K562 (cell line): ENCODE data around the gene SLC22A1. TPM values are rescaled to one million over a fixed set of nuclear protein-coding genes. Genes with fewer than 3 reads are reported as not detected.

Experiments used
- ATAC-seq: fragments of 200-7000 bp; cut with Tn5 transposase; 3 replicates; pipeline ENCODE4 v1.9.1; 2020; ENCODE audit warnings: moderate library complexity
- BruUV-seq: library from RNA; stranded (reverse); fragments of 400-500 nt; replicated peaks from 2 replicates; lab custom pipeline; 2021; lab: Mats Ljungman, UMichigan
- CTCF ChIA-PET: fragments of 300-600 bp; formaldehyde crosslinking; extraction: SDS; loops from one replicate; lab custom pipeline; 2021; ENCODE audit warnings: low intra/inter-chr PET ratio; lab: Yijun Ruan, JAX
- POLR2A ChIA-PET: fragments of 300-600, 350-650 bp; sonication (Branson Sonifier 250); formaldehyde crosslinking; extraction: SDS; loops from one replicate; lab custom pipeline; 2021; ENCODE audit warnings: antibody characterized with exemption, inconsistent platforms; lab: Yijun Ruan, JAX
- DNase-seq, 4 experiments: peaks; one replicate each; pipeline versions ENCODE4 v3.0.0 to v3.0.0-alpha.2; 2011 to 2018; ENCODE audit warnings: low spot score in 3 of 4, mixed read lengths in 3 of 4; ENCODE audit errors: extremely low read depth in 1 of 4
- FAIRE-seq: peaks from 2 replicates; lab custom pipeline; 2011; peaks lifted over from hg19 to GRCh38; lab: Jason Lieb, UNC
- H2AFZ ChIP-seq: 2 replicates; pipeline ENCODE4 v1.6.0; 2011; ENCODE audit warnings: low read depth, low read length, control low read depth, inconsistent platforms
- H3K27ac ChIP-seq: fragments of 200-600 bp; 3 replicates; pipeline ENCODE4 v1.8.0; 2011; ENCODE audit warnings: low read depth, mild to moderate bottlenecking, control low read depth, inconsistent platforms, low read length, moderate library complexity, mixed read lengths; ENCODE audit errors: extremely low read depth
- H3K27me3 ChIP-seq, 2 experiments: fragments of 300-600 bp in 1 of 2; 2 replicates in 1 of 2; 3 replicates in 1 of 2; pipeline versions ENCODE4 v1.6.0 to v1.8.0; 2011; ENCODE audit warnings: inconsistent platforms in 2 of 2, low read length in 2 of 2, mild to moderate bottlenecking in 1 of 2, mixed read lengths in 1 of 2, moderate library complexity in 1 of 2; ENCODE audit not compliant: control insufficient read depth in 2 of 2, insufficient read depth in 2 of 2
- H3K36me3 ChIP-seq: fragments of 300-600 bp; 3 replicates; pipeline ENCODE4 v1.8.0; 2011; ENCODE audit warnings: mild to moderate bottlenecking, low read length, inconsistent platforms; ENCODE audit not compliant: control insufficient read depth, insufficient read depth
- H3K4me1 ChIP-seq, 2 experiments: fragments of 200-600 bp in 1 of 2; replicated peaks in 1 of 2; 2 replicates in 1 of 2; 3 replicates in 1 of 2; pipeline versions ENCODE4 v1.5.1 to v1.8.0; 2011; ENCODE audit warnings: inconsistent platforms in 2 of 2, low read length in 2 of 2, mild to moderate bottlenecking in 1 of 2, mixed read lengths in 1 of 2, moderate library complexity in 1 of 2; ENCODE audit not compliant: control insufficient read depth in 2 of 2, insufficient read depth in 2 of 2
- H3K4me2 ChIP-seq: 2 replicates; pipeline ENCODE4 v1.6.1; 2011; ENCODE audit warnings: low read length, control low read depth, inconsistent platforms, mixed read lengths; ENCODE audit not compliant: insufficient read depth
- H3K4me3 ChIP-seq: fragments of 200-600 bp; sonication (generic), shearing (Covaris generic); 2 replicates; pipeline ENCODE4 v1.5.1; 2016; ENCODE audit warnings: control low read depth, inconsistent platforms
- H3K79me2 ChIP-seq: fragments of 200-600 bp; 3 replicates; pipeline ENCODE4 v1.8.0; 2011; ENCODE audit warnings: low read length, inconsistent platforms; ENCODE audit not compliant: control insufficient read depth, insufficient read depth
- H3K9ac ChIP-seq, 2 experiments: 2 replicates each; pipeline versions ENCODE4 v1.6.0 to v1.6.1; 2011; ENCODE audit warnings: low read depth in 2 of 2, low read length in 2 of 2, control low read depth in 1 of 2, inconsistent platforms in 1 of 2, mild to moderate bottlenecking in 1 of 2, mixed read lengths in 1 of 2; ENCODE audit not compliant: insufficient read depth in 1 of 2
- H3K9me1 ChIP-seq: one replicate; pipeline ENCODE4 v1.6.0; 2011; ENCODE audit warnings: inconsistent platforms, mild to moderate bottlenecking, low read length, moderate library complexity; ENCODE audit not compliant: control insufficient read depth, insufficient read depth
- H3K9me3 ChIP-seq: replicated peaks from 2 replicates; pipeline ENCODE4 v1.5.1; 2011; ENCODE audit warnings: low read depth, low read length, inconsistent platforms; ENCODE audit not compliant: control insufficient read depth, insufficient read depth
- H4K20me1 ChIP-seq: replicated peaks from 2 replicates; pipeline ENCODE4 v1.6.1; 2011; ENCODE audit warnings: low read length, inconsistent platforms, mixed read lengths; ENCODE audit not compliant: control insufficient read depth, insufficient read depth
- DIDO1 ChIP-seq: fragments of 450-650 bp; IDR thresholded peaks from 2 replicates; pipeline ENCODE4 v1.6.1; 2016; ENCODE audit warnings: low read depth, missing biosample characterization, missing genetic modification characterization
- MBD1 ChIP-seq: fragments of 250-450 bp; sonication (Bioruptor Pico); IDR thresholded peaks from 2 replicates; pipeline ENCODE4 v1.8.0; 2022; ENCODE audit warnings: inconsistent platforms
- PHF8 ChIP-seq: fragments of 200-600 bp; sonication (generic); IDR thresholded peaks from 2 replicates; pipeline ENCODE4 v1.6.1; 2012; ENCODE audit warnings: mixed run types, mild to moderate bottlenecking, inconsistent platforms, low read length, moderate library complexity, borderline replicate concordance
- STAT5A ChIP-seq: IDR thresholded peaks from 2 replicates; pipeline ENCODE4 v1.6.1; 2012; ENCODE audit warnings: low read length, inconsistent platforms, borderline replicate concordance
- ZNF121 ChIP-seq: sonication (generic); formaldehyde crosslinking; conservative IDR thresholded peaks from 2 replicates; pipeline ENCODE4 v1.8.0; 2022; ENCODE audit warnings: missing genetic modification reagents
- ZNF41 ChIP-seq: fragments of 250-450 bp; sonication (Bioruptor Pico); conservative IDR thresholded peaks from 2 replicates; pipeline ENCODE4 v1.4.0; 2020; ENCODE audit warnings: mild to moderate bottlenecking
- ZNF79 ChIP-seq: fragments of 250-450 bp; sonication (Bioruptor Pico); IDR thresholded peaks from 2 replicates; pipeline ENCODE4 v1.4.0; 2020; ENCODE audit warnings: low read depth, mild to moderate bottlenecking, moderate library complexity
- WGBS: fragments of 100-300 bp; shearing (Covaris generic); methylation state at CpG from one replicate; pipeline ENCODE4 v1.1.6; 2016; ENCODE audit warnings: low coverage, mixed read lengths; ENCODE audit not compliant: insufficient coverage; ENCODE audit errors: missing lambda C conversion rate; 5-methylcytosine and 5-hydroxymethylcytosine counted together
- in situ Hi-C: fragments of 300-500 bp; cut with MboI; formaldehyde crosslinking; loops from 4 replicates; pipeline ENCODE4 v1.15.0; 2018; ENCODE audit warnings: inconsistent platforms, mixed read lengths
- intact Hi-C: fragments of 100-400 bp; cut with micrococcal nuclease; formaldehyde crosslinking; loops from 2 replicates; pipeline ENCODE4 v1.14.2; 2022
- polyA plus RNA-seq, 8 experiments: library from polyadenylated mRNA; depleted of rRNA in 4 of 8; stranded (reverse) in 5 of 8; unstranded in 3 of 8; fragments of >200 nt; fragmentation: Nextera tagmentation in 2 of 8; fragmentation: Illumina TruSeq in 1 of 8; extraction: Ambion mirVana in 2 of 8; extraction: Trizol in 1 of 8; gene quantifications; 2 replicates each; pipeline versions ENCODE4 v1.2.1 to v1.2.3, GENCODE V29; 2011 to 2014; ENCODE audit warnings: inconsistent platforms in 1 of 8, missing spikeins in 1 of 8
- total RNA-seq, 7 experiments: library from RNA; depleted of rRNA in 6 of 7; stranded (reverse); fragments of >200 nt in 6 of 7; fragmentation: Illumina TruSeq in 2 of 7; extraction: Trizol in 2 of 7; gene quantifications; 2 replicates each; pipeline versions ENCODE4 v1.2.1 to v1.2.3, GENCODE V29; 2011 to 2021; ENCODE audit warnings: low replicate concordance in 1 of 7
- TF ChIP-seq, protein P1 (sequence below): fragments of 450-650 bp; formaldehyde crosslinking; IDR thresholded peaks from 2 replicates; pipeline ENCODE4 v1.4.0; 2020; ENCODE audit warnings: mild to moderate bottlenecking
- TF ChIP-seq, protein P2 (sequence below): fragments of 250-450 bp; sonication (Bioruptor Pico); IDR thresholded peaks from 2 replicates; pipeline ENCODE4 v1.5.0; 2021; ENCODE audit warnings: mild to moderate bottlenecking, moderate library complexity
- TF ChIP-seq, protein P3 (sequence below): sonication (generic); formaldehyde crosslinking; IDR thresholded peaks from 2 replicates; pipeline ENCODE4 v1.8.1; 2023; ENCODE audit warnings: missing genetic modification reagents, mild to moderate bottlenecking, borderline replicate concordance

Gene SLC22A1
- total and polyA plus RNA-seq, 9 of the 15 experiments (the other 6 are each of a cell fraction or from before 2014, with no cell fraction given): 0.11 to 0.60 (median 0.26) TPM; not detected in 4

DNA sequence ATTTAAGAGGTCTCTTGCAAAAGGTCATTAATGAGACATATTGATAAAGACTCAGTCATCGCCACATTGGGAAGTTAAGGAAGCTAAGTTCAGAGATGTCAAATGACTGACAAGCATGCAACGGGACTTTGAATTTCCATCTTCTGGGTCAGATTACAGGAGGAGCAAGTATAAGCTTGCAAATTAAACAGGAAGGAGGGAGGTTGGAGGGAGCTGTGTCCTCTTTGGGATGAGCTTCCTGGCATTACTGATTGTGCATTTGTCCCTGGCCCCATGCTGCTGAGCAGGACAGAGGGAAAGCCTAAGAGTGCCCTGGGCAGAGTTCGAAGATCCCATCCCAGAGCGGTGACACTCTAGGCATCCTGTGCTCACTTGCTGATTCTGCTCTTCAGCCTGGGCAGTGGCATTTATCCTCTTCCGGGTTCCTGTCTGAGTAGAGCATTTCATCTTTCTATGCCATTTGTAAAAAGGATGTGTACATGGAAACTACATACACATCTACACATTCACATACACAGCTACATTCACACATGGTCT is 40.5 kb downstream of the SLC22A1 start:
- ChIA-PET CTCF (interaction anchor here (0.6 to 0.7 kb wide), 2 partner anchors 897 to 1164 kb away, joined by 3 read pairs; no protein-coding TSS in a partner anchor), POLR2A (interaction anchor here (1.1 kb wide), 1 partner anchor 15 kb away, joined by 3 read pairs; no protein-coding TSS in a partner anchor)
- Histone ChIP-seq H4K20me1 (no peaks in the 10 kb centered on the region), H3K4me3 (no peak overlapping the region), H2AFZ (no peak overlapping the region), H3K4me2 (no peak overlapping the region), H3K79me2 (no peaks in the 10 kb centered on the region), H3K27me3 (peaks cover 9 to 40% of the 10 kb centered on the region in 2 experiments; a peak in 4 of 5 replicates), H3K4me1 (peaks cover 0 to 4% of the 10 kb centered on the region in 2 experiments; a peak in 2 of 5 replicates), H3K9ac (no peak overlapping the region), H3K36me3 (no peaks in the 10 kb centered on the region), H3K9me1 (no peaks in the 10 kb centered on the region), H3K9me3 (no peaks in the 10 kb centered on the region), H3K27ac (no peak overlapping the region)
- ATAC-seq (no peak), FAIRE-seq (no peak), DNase-seq (no peak)
- in situ Hi-C loops (no loop called here), intact Hi-C loops (no loop called here)
- whole genome bisulfite sequencing: 3% methylated on average over 5 of the region's 5 CpGs
- BruUV-seq: no TSS peak
- TF ChIP-seq, protein P1, sequence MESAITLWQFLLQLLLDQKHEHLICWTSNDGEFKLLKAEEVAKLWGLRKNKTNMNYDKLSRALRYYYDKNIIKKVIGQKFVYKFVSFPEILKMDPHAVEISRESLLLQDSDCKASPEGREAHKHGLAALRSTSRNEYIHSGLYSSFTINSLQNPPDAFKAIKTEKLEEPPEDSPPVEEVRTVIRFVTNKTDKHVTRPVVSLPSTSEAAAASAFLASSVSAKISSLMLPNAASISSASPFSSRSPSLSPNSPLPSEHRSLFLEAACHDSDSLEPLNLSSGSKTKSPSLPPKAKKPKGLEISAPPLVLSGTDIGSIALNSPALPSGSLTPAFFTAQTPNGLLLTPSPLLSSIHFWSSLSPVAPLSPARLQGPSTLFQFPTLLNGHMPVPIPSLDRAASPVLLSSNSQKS (CRISPR knock-in tag): no peak
- TF ChIP-seq ZNF79 (CRISPR knock-in tag) (no peak), ZNF121 (CRISPR knock-in tag) (no peak), ZNF41 (CRISPR knock-in tag) (no peak), PHF8 (no peak), MBD1 (CRISPR knock-in tag) (no peak), DIDO1 (tag) (no peak), STAT5A (no peak)
- TF ChIP-seq, protein P2, sequence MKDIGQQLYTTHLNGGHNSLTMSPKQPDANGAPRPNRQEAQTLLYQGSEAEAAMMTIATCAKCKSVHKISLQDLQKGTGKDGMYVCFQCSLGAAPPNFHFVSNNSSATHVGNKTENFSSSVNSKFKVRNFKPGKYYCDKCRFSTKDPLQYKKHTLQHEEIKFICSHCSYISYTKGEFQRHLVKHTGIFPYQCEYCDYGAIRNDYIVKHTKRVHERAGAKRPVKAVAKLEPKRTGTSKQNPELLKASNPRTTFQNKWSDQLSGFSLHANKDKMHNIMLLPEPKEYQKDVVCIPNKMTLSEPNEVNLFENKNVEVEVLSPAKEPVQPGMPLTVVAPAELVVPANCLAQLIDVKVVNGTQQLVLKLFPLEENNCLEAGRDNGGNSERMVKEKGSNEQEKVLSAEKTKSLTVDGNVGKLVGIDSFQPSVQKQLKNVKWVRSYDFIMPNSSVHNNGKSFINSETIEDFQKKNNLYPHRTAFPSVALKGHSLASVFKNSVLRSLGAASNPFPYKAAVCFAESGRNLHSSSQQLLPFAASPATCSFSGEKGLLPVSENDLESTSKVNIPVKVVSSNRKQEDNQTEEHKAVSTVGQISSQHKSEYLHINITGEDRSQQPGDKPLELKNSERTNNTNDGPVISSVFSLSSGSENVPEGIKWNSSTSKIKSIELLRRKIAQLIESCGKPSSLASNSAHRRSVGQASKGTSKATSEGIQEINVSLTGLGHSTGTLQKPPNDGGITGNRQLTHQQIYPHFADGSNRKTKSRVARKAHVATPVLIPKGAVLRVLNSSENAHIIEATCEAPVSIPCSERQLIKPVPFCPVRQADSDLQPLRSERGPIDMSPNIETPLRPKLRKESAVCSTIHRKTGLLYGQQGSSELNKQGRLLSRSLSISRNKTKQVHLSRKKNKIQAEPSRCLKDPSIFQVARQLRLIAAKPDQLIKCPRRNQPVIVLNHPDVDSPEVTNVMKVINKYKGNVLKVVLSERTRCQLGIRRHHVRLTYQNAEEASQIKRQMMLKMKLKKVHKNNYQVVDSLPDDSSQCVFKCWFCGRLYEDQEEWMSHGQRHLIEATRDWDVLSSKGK (CRISPR knock-in tag): no peak
- TF ChIP-seq, protein P3, sequence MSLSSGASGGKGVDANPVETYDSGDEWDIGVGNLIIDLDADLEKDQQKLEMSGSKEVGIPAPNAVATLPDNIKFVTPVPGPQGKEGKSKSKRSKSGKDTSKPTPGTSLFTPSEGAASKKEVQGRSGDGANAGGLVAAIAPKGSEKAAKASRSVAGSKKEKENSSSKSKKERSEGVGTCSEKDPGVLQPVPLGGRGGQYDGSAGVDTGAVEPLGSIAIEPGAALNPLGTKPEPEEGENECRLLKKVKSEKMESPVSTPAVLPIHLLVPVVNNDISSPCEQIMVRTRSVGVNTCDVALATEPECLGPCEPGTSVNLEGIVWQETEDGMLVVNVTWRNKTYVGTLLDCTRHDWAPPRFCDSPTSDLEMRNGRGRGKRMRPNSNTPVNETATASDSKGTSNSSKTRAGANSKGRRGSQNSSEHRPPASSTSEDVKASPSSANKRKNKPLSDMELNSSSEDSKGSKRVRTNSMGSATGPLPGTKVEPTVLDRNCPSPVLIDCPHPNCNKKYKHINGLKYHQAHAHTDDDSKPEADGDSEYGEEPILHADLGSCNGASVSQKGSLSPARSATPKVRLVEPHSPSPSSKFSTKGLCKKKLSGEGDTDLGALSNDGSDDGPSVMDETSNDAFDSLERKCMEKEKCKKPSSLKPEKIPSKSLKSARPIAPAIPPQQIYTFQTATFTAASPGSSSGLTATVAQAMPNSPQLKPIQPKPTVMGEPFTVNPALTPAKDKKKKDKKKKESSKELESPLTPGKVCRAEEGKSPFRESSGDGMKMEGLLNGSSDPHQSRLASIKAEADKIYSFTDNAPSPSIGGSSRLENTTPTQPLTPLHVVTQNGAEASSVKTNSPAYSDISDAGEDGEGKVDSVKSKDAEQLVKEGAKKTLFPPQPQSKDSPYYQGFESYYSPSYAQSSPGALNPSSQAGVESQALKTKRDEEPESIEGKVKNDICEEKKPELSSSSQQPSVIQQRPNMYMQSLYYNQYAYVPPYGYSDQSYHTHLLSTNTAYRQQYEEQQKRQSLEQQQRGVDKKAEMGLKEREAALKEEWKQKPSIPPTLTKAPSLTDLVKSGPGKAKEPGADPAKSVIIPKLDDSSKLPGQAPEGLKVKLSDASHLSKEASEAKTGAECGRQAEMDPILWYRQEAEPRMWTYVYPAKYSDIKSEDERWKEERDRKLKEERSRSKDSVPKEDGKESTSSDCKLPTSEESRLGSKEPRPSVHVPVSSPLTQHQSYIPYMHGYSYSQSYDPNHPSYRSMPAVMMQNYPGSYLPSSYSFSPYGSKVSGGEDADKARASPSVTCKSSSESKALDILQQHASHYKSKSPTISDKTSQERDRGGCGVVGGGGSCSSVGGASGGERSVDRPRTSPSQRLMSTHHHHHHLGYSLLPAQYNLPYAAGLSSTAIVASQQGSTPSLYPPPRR (CRISPR knock-in tag): no peak
